ENCODE measurements around the gene HNF1B. TPM values are rescaled to one million over a fixed set of nuclear protein-coding genes. Genes with fewer than 3 reads are reported as not detected.
"Not testable (repeated sequence)": the region's sequence is repeated elsewhere in the genome, so short reads cannot be mapped to it uniquely, and the experiment has no call there.

The HNF1B gene
- total RNA-seq, 1 donor from 2014 or later: 0.13 TPM

DNA sequence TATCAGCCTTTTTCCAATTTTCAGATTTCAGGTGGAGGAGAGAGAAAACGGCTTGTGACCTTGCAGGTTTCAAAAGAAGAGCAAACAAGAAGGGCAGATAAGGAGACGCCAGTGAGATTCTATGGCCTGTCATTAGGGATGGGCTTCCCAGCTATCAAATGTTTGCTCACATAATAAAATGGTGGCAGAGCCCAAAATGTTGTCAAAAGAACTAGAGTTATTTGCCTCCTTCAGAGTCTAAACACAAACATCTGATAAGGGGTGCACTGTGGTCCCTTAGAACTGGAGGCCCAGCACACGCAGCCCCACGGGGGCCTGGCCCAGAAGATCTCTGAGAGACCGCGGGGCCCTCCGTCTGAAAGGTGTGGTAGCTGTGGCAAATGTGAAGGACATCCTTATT lies 55.5 kb downstream of the HNF1B start:
- no peaks in the 10 kb centered on the region for H3K36me3 Mint-ChIP-seq (ENCODE audit: low read depth, unreplicated experiment)
- no peak overlapping the region for H3K27ac Mint-ChIP-seq (ENCODE audit: unreplicated experiment)
- TF ChIP-seq, protein P1, sequence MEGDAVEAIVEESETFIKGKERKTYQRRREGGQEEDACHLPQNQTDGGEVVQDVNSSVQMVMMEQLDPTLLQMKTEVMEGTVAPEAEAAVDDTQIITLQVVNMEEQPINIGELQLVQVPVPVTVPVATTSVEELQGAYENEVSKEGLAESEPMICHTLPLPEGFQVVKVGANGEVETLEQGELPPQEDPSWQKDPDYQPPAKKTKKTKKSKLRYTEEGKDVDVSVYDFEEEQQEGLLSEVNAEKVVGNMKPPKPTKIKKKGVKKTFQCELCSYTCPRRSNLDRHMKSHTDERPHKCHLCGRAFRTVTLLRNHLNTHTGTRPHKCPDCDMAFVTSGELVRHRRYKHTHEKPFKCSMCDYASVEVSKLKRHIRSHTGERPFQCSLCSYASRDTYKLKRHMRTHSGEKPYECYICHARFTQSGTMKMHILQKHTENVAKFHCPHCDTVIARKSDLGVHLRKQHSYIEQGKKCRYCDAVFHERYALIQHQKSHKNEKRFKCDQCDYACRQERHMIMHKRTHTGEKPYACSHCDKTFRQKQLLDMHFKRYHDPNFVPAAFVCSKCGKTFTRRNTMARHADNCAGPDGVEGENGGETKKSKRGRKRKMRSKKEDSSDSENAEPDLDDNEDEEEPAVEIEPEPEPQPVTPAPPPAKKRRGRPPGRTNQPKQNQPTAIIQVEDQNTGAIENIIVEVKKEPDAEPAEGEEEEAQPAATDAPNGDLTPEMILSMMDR (IDR thresholded peaks at IDR 0.05; ENCODE audit: unreplicated experiment): no peak
- H3K9me3 Mint-ChIP-seq (ENCODE audit: unreplicated experiment): no peaks in the 10 kb centered on the region
- H3K4me1 Mint-ChIP-seq (ENCODE audit: unreplicated experiment): peaks cover 10% of the 10 kb centered on the region
- DNase-seq (ENCODE audit: low spot score): no peak
- no peak overlapping the region for H3K4me3 Mint-ChIP-seq (ENCODE audit: unreplicated experiment)
- peaks cover 2% of the 10 kb centered on the region for H3K27me3 Mint-ChIP-seq (ENCODE audit: unreplicated experiment)

- TF ChIP-seq, protein P1 (IDR thresholded peaks at IDR 0.05; ENCODE audit: unreplicated experiment): no peak
- H3K27me3 Mint-ChIP-seq (ENCODE audit: unreplicated experiment): peaks cover 2% of the 10 kb centered on the region
- peaks cover 10% of the 10 kb centered on the region for H3K4me1 Mint-ChIP-seq (ENCODE audit: unreplicated experiment)
- H3K27ac Mint-ChIP-seq (ENCODE audit: unreplicated experiment): no peak overlapping the region
- no peaks in the 10 kb centered on the region for H3K36me3 Mint-ChIP-seq (ENCODE audit: low read depth, unreplicated experiment)
- no peak overlapping the region for H3K4me3 Mint-ChIP-seq (ENCODE audit: unreplicated experiment)
- no peaks in the 10 kb centered on the region for H3K9me3 Mint-ChIP-seq (ENCODE audit: unreplicated experiment)
- no peak for DNase-seq (ENCODE audit: low spot score)
These were observed 61.3 kb downstream of the HNF1B start for GRCh38 chr17:37683454-37683984.

- Mint-ChIP-seq H3K27me3 (ENCODE audit: unreplicated experiment) (no peaks in the 10 kb centered on the region), H3K9me3 (ENCODE audit: unreplicated experiment) (no peaks in the 10 kb centered on the region), H3K4me3 (ENCODE audit: unreplicated experiment) (no peak overlapping the region), H3K4me1 (ENCODE audit: unreplicated experiment) (peaks cover 4% of the 10 kb centered on the region), H3K36me3 (ENCODE audit: low read depth, unreplicated experiment) (no peaks in the 10 kb centered on the region), H3K27ac (ENCODE audit: unreplicated experiment) (no peak overlapping the region)
- DNase-seq (ENCODE audit: low spot score): no peak
- TF ChIP-seq, protein P1 (IDR thresholded peaks at IDR 0.05; ENCODE audit: unreplicated experiment): no peak
These were observed 62.9 kb downstream of the HNF1B start for GRCh38 chr17:37682007-37682406.

DNA sequence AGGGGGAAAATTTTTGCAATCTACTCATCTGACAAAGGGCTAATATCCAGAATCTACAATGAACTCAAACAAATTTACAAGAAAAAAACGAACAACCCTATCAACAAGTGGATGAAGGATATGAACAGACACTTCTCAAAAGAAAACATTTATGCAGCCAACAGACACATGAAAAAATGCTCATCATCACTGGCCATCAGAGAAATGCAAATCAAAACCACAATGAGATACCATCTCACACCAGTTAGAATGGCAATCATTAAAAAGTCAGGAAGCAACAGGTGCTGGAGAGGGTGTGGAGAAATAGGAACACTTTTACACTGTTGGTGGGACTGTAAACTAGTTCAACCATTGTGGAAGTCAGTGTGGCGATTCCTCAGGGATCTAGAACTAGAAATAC lies 64.9 kb downstream of the HNF1B start:
- not testable (repeated sequence) for H3K4me1 Mint-ChIP-seq (ENCODE audit: unreplicated experiment); H3K27ac Mint-ChIP-seq (ENCODE audit: unreplicated experiment); H3K4me3 Mint-ChIP-seq (ENCODE audit: unreplicated experiment); DNase-seq (ENCODE audit: low spot score); H3K9me3 Mint-ChIP-seq (ENCODE audit: unreplicated experiment); H3K36me3 Mint-ChIP-seq (ENCODE audit: low read depth, unreplicated experiment); H3K27me3 Mint-ChIP-seq (ENCODE audit: unreplicated experiment)

GRCh38 chr17:37678036-37678435 lies 66.8 kb downstream of the HNF1B start:
- H3K4me1 Mint-ChIP-seq (ENCODE audit: unreplicated experiment): no peaks in the 10 kb centered on the region
- H3K27me3 Mint-ChIP-seq (ENCODE audit: unreplicated experiment): no peaks in the 10 kb centered on the region
- H3K4me3 Mint-ChIP-seq (ENCODE audit: unreplicated experiment): no peak overlapping the region
- no peak for DNase-seq (ENCODE audit: low spot score)
- no peak overlapping the region for H3K27ac Mint-ChIP-seq (ENCODE audit: unreplicated experiment)
- H3K9me3 Mint-ChIP-seq (ENCODE audit: unreplicated experiment): no peaks in the 10 kb centered on the region
- no peaks in the 10 kb centered on the region for H3K36me3 Mint-ChIP-seq (ENCODE audit: low read depth, unreplicated experiment)
- TF ChIP-seq, protein P1 (IDR thresholded peaks at IDR 0.05; ENCODE audit: unreplicated experiment): no peak

All from endothelial cell (in vitro differentiated cells).